GM13977 (cell line): Measurements from ENCODE around the gene NR1I3.
"Not testable (repeated sequence)": the region's sequence is repeated elsewhere in the genome, so short reads cannot be mapped to it uniquely, and the experiment has no call there.

Experiments used
- DNase-seq: peaks from one replicate; pipeline ENCODE4 v3.0.0; 2012; ENCODE audit warnings: low spot score
- in situ Hi-C: fragments of 300-500 bp; cut with MboI; formaldehyde crosslinking; loops from one replicate; pipeline ENCODE4 v1.12.0; 2022; ENCODE audit warnings: low sequenced_read_pairs, low pct_unique_long_range_greater_than_20kb, mixed read lengths, inconsistent platforms; ENCODE audit not compliant: unreplicated experiment
- TF ChIP-seq, protein P1 (sequence below): IDR thresholded peaks from 2 replicates; pipeline ENCODE4 v1.5.1; 2012; ENCODE audit warnings: mild to moderate bottlenecking, control low read depth; ENCODE audit not compliant: insufficient read depth; ENCODE audit errors: extremely low read depth, missing control alignments

The NR1I3 gene

GRCh38 chr1:161260376-161261260 lies 22.6 kb upstream of the NR1I3 start:
- TF ChIP-seq, protein P1, sequence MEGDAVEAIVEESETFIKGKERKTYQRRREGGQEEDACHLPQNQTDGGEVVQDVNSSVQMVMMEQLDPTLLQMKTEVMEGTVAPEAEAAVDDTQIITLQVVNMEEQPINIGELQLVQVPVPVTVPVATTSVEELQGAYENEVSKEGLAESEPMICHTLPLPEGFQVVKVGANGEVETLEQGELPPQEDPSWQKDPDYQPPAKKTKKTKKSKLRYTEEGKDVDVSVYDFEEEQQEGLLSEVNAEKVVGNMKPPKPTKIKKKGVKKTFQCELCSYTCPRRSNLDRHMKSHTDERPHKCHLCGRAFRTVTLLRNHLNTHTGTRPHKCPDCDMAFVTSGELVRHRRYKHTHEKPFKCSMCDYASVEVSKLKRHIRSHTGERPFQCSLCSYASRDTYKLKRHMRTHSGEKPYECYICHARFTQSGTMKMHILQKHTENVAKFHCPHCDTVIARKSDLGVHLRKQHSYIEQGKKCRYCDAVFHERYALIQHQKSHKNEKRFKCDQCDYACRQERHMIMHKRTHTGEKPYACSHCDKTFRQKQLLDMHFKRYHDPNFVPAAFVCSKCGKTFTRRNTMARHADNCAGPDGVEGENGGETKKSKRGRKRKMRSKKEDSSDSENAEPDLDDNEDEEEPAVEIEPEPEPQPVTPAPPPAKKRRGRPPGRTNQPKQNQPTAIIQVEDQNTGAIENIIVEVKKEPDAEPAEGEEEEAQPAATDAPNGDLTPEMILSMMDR = no peak
- in situ Hi-C loops = no loop called here
- DNase-seq = no peak

DNA sequence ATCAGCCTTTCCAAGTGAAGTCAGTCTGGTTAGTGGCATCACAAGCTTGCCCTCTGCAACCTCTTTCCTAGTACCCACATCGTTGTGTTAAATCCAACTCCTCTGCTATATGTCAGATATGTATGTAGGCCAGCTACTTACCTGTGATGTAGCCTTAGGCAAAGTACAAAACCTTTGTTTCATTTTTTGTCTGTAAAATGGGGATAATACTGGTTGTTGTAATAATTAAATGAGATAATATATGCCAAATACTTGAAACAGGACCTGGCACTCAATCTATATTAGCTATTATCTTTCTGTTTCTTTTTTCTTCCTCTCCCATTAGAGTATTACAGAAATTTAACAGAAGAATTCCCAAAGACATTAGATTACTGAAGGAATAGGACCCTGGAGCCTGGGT lies 21.8 kb upstream of the NR1I3 start:
- in situ Hi-C loops = no loop called here
- TF ChIP-seq, protein P1 = no peak
- DNase-seq = no peak

DNA sequence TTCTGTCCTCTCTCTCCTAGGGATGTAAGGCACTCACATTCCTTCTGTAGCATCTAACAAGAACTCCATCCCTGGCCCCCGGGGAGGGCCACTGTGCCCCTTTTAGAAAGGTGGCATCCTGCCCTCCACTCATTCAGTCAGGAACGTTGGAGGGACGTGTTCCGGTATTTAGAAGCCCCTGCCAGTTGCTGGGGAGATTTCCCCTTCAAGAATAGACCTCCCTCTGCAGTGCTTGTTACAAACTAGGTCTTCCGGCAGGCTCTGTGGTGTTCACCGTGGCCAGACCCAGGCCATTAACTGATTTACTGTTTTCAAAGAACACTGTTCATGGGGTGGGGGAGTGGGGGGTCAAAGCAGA lies 21.3 kb upstream of the NR1I3 start:
- no peak for DNase-seq
- TF ChIP-seq, protein P1 = no peak
- in situ Hi-C loops = no loop called here

DNA sequence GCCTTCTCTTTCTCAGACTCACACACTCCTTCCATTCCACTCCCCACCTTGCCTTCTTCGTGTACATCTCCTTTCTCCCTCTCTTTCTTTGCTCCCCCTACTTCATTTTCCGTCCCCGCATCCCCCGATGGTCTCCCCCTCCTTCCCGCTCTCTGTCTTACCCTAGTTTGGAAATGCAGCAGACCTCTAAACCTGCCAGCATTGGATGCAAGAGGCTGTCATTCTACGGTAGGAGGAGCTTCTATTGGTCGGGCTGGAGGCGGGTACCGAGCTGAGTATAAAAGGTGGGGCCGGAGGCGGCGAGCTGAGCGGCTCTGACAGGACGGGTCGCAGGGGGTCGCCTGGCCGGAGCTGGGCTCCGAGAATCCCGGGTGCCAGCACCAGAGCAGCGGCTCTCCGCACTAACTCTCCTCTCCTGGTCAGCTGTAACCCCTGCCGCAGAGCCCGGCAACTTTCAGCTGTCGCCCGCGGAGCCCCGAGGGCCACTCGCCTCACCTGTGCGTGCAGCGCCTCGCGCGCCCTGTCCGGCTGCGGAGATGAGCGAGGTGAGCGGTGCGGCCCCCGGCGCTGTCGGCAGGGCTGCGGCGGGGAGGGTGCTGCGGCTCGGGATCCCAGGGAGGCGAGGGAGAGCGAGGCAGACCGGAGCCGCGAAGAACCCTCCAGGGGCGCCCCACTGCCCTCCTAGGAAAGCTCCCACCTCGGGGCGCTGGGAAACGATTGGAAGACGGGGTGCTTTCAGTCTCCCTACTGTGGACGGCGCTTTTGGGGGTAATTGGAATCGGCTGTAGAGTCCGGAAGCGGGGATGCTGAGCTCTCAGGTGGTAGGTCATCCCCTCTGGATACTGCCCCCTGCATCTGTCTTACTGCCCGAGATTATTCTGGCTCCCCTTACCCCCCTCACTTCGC lies 20.7 kb upstream of the NR1I3 start, which contains the start of gene PCP4L1:
PCP4L1 (plus strand) TSS at position 307 of the 906 bp plus-strand sequence; CDS start at position 537, 230 bp downstream.
- in situ Hi-C loops = no loop called here
- peak; percentile 82 for DNase-seq
- TF ChIP-seq, protein P1 = no peak

GRCh38 chr1:161257109-161257508 lies 19.1 kb upstream of the NR1I3 start:
- in situ Hi-C loops, DNase-seq: not testable (repeated sequence)

GRCh38 chr1:161255955-161256520 lies 18.0 kb upstream of the NR1I3 start:
- in situ Hi-C loops, DNase-seq: not testable (repeated sequence)

DNA sequence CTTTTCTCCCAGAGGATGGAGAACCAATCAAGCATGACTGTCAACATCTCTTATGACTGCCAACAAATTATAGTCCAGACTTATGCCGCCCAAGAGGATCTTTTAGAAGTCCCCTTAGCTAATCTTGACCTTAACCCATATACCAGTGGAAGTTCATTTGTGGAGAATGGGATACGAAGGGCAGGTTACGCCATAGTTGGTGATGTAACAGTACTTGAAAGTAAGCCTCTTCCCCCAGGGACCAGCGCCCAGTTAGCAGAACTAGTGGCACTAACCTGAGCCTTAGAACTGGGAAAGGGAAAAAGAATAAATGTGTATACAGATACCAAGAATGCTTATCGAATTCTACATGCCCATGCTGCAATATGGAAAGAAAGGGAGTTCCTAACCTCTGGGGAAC lies 17.3 kb upstream of the NR1I3 start:
- DNase-seq, in situ Hi-C loops: not testable (repeated sequence)

GRCh38 chr1:161251579-161251978 lies 13.6 kb upstream of the NR1I3 start:
- no peak for DNase-seq
- TF ChIP-seq, protein P1 = no peak
- in situ Hi-C loops = no loop called here
